Esophagus squamous epithelium (tissue), 4 donors: ENCODE measurements around the gene EIF3A.

Experiments used
- POLR2A ChIP-seq, 4 donors: fragments of 450-650 bp; IDR thresholded peaks; one replicate each; pipeline ENCODE4 v1.6.1; 2017; ENCODE audit warnings: antibody characterized with exemption in 4 of 4, mild to moderate bottlenecking in 4 of 4, moderate library complexity in 3 of 4
- TF ChIP-seq, protein P1 (sequence below), 6 experiments: fragments of 450-650 bp in 4 of 6; fragments of 200-600 bp in 2 of 6; sonication (generic) in 2 of 6; IDR thresholded peaks; one replicate each; pipeline ENCODE4 v1.5.1; 2016 to 2019; ENCODE audit warnings: antibody characterized with exemption in 6 of 6, mild to moderate bottlenecking in 4 of 6, moderate library complexity in 4 of 6

DNA sequence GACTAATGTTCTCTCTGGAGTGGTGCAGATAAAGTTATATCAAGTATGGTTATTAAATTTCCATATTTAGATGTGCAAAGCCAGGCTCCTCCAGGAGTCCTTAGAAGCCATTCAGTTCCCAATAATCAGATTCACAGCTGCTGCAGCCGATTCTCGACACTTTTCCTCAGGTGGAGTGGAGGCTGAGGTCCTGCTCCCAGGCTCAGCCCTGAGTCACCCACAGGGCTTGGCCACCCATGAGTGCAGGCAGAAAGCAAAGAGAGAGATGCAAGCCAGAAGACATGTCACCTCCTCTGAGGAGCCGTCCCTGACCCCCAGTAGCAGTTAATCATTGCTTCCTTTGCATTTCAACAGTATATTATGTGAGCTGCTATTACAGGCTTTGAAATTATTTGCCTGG lies 87.4 kb downstream of the EIF3A start:
- TF ChIP-seq, protein P1, sequence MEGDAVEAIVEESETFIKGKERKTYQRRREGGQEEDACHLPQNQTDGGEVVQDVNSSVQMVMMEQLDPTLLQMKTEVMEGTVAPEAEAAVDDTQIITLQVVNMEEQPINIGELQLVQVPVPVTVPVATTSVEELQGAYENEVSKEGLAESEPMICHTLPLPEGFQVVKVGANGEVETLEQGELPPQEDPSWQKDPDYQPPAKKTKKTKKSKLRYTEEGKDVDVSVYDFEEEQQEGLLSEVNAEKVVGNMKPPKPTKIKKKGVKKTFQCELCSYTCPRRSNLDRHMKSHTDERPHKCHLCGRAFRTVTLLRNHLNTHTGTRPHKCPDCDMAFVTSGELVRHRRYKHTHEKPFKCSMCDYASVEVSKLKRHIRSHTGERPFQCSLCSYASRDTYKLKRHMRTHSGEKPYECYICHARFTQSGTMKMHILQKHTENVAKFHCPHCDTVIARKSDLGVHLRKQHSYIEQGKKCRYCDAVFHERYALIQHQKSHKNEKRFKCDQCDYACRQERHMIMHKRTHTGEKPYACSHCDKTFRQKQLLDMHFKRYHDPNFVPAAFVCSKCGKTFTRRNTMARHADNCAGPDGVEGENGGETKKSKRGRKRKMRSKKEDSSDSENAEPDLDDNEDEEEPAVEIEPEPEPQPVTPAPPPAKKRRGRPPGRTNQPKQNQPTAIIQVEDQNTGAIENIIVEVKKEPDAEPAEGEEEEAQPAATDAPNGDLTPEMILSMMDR (IDR thresholded peaks at IDR 0.05): no peak
- TF ChIP-seq POLR2A (IDR thresholded peaks at IDR 0.05): no peak
